Uterus (tissue), 4 donors: ENCODE measurements around the gene LCA5. TPM values are rescaled to one million over a fixed set of nuclear protein-coding genes. Genes with fewer than 3 reads are reported as not detected.

Experiments
- DNase-seq, 2 donors: peaks; one replicate each; pipeline ENCODE4 v3.0.0-alpha.2; 2019 to 2020
- H3K27ac ChIP-seq, 2 donors: fragments of 200-600 bp; sonication (generic); 1 replicate in 1 of 2; 2 replicates in 1 of 2; pipeline ENCODE4 v1.5.1; 2016 to 2018
- H3K27me3 ChIP-seq, 2 donors: fragments of 200-600 bp; sonication (generic); one replicate each; pipeline ENCODE4 v1.5.1; 2018 to 2019; ENCODE audit warnings: control low read depth in 1 of 2
- H3K36me3 ChIP-seq, 2 donors: fragments of 200-600 bp; sonication (generic); one replicate each; pipeline ENCODE4 v1.5.1; 2019; ENCODE audit warnings: control low read depth in 1 of 2
- H3K4me1 ChIP-seq, 2 donors: fragments of 200-600 bp; sonication (generic); one replicate each; pipeline ENCODE4 v1.5.1; 2018 to 2019; ENCODE audit warnings: control low read depth in 1 of 2
- H3K4me3 ChIP-seq, 2 donors: fragments of 200-600 bp; sonication (generic); 1 replicate in 1 of 2; 2 replicates in 1 of 2; pipeline ENCODE4 v1.5.1; 2018 to 2019; ENCODE audit warnings: mild to moderate bottlenecking in 1 of 2
- H3K9me3 ChIP-seq, 2 donors: fragments of 200-600 bp; sonication (generic); one replicate each; pipeline ENCODE4 v1.5.1; 2019; ENCODE audit warnings: control low read depth in 1 of 2
- POLR2A ChIP-seq, 2 donors: fragments of 450-650 bp; IDR thresholded peaks; one replicate each; pipeline ENCODE4 v1.6.1; 2016; ENCODE audit warnings: antibody characterized with exemption in 2 of 2, mild to moderate bottlenecking in 1 of 2, moderate library complexity in 1 of 2
- intact Hi-C: fragments of 100-400 bp; cut with DNase I; formaldehyde crosslinking; loops from one replicate; pipeline ENCODE4 v1.15.1; 2023; ENCODE audit warnings: low total_unique reads
- total RNA-seq, 4 donors: library from RNA; depleted of rRNA in 3 of 4; stranded (reverse); fragments of >200 nt in 3 of 4; gene quantifications; one replicate each; pipeline versions ENCODE4 v1.1.0 to v1.2.4, GENCODE V29; 2014 to 2023
- TF ChIP-seq, protein P1 (sequence below), 4 experiments: fragments of 200-600 bp in 2 of 4; fragments of 450-650 bp in 2 of 4; sonication (generic) in 2 of 4; IDR thresholded peaks; one replicate each; pipeline ENCODE4 v1.5.1; 2016 to 2019; ENCODE audit warnings: antibody characterized with exemption in 4 of 4, mild to moderate bottlenecking in 2 of 4, moderate library complexity in 1 of 4
- donor health status: DM: yes; HTN: yes; CAD: no.

The LCA5 gene
- total RNA-seq, 4 donors from 2014 or later, result 3.6 to 18.0 (median 9.3) TPM

DNA sequence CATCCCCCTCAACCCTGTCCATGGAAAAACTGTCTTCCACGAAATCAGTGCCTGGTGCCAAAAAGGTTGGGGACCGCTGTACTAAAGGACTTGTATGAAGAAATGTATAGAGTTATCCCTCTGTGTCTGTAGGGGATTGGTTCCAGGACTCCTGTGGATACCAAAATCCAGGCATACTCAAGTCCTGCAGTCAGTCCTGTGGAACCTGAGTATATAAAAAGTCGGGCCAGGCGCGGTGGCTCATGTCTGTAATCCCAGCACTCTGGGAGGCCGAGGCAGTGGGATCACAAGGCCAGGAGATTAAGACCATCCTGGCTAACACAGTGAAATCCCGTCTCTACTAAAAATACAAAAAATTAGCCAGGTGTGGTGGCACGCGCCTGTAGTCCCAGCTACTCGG is 42.0 kb downstream of the LCA5 start:
- H3K9me3 ChIP-seq, result no peaks in the 10 kb centered on the region
- H3K4me3 ChIP-seq, result no peak overlapping the region
- H3K36me3 ChIP-seq, result no peaks in the 10 kb centered on the region
- TF ChIP-seq, protein P1, sequence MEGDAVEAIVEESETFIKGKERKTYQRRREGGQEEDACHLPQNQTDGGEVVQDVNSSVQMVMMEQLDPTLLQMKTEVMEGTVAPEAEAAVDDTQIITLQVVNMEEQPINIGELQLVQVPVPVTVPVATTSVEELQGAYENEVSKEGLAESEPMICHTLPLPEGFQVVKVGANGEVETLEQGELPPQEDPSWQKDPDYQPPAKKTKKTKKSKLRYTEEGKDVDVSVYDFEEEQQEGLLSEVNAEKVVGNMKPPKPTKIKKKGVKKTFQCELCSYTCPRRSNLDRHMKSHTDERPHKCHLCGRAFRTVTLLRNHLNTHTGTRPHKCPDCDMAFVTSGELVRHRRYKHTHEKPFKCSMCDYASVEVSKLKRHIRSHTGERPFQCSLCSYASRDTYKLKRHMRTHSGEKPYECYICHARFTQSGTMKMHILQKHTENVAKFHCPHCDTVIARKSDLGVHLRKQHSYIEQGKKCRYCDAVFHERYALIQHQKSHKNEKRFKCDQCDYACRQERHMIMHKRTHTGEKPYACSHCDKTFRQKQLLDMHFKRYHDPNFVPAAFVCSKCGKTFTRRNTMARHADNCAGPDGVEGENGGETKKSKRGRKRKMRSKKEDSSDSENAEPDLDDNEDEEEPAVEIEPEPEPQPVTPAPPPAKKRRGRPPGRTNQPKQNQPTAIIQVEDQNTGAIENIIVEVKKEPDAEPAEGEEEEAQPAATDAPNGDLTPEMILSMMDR (IDR thresholded peaks at IDR 0.05), result no peak
- TF ChIP-seq POLR2A (IDR thresholded peaks at IDR 0.05), result no peak
- no peak overlapping the region for H3K27ac ChIP-seq
- no peaks in the 10 kb centered on the region for H3K27me3 ChIP-seq
- intact Hi-C loops, result no loop called here
- no peak for DNase-seq
- no peaks in the 10 kb centered on the region for H3K4me1 ChIP-seq

DNA sequence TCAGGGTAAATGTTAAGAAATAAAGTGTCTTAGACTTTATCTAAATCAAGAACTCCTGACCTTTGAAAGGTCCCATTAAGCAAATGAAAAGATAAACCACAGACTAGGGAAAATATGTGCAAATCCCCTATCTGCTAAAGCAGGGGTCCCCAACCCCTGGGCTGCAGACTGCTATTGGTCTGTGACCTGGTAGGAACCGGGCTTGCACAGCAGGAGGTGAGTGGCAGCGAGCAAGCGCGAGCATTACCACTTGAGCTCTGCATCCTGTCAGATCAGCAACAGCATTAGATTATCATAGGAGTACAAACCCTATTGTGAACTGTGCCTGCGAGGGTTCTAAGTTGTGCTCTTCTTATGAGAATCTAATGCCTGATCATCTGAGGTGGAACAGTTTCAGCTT is 42.4 kb downstream of the LCA5 start:
- no peaks in the 10 kb centered on the region for H3K9me3 ChIP-seq
- no peak overlapping the region for H3K4me3 ChIP-seq
- H3K27ac ChIP-seq, result no peak overlapping the region
- H3K36me3 ChIP-seq, result no peaks in the 10 kb centered on the region
- H3K4me1 ChIP-seq, result no peaks in the 10 kb centered on the region
- no peaks in the 10 kb centered on the region for H3K27me3 ChIP-seq
- intact Hi-C loops, result no loop called here
- DNase-seq, result no peak
- no peak for TF ChIP-seq POLR2A (IDR thresholded peaks at IDR 0.05)
- TF ChIP-seq, protein P1 (IDR thresholded peaks at IDR 0.05), result no peak

DNA sequence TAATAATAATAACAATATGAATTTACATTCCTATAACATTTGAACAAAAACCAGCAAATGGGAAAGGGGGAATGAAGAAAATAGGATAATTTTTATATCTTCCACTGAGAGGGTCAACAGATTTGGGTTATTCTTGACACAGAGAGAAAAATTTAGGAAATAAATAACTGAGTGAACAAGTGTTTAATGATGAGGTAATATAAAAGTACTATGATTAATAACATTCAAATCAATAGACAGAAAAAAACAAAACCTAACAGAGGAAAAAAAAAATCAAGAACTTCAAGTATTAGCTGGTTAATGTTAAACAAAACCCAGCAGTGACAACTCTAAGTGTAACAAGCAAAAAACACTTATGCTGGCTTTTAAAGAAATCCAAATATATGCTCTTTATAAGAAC is 66.5 kb downstream of the LCA5 start:
- no peaks in the 10 kb centered on the region for H3K4me1 ChIP-seq
- no peaks in the 10 kb centered on the region for H3K36me3 ChIP-seq
- no peaks in the 10 kb centered on the region for H3K27me3 ChIP-seq
- no peak for DNase-seq
- H3K9me3 ChIP-seq, result no peaks in the 10 kb centered on the region
- intact Hi-C loops, result no loop called here
- TF ChIP-seq POLR2A (IDR thresholded peaks at IDR 0.05), result no peak
- TF ChIP-seq, protein P1 (IDR thresholded peaks at IDR 0.05), result no peak
- H3K4me3 ChIP-seq, result no peak overlapping the region
- no peak overlapping the region for H3K27ac ChIP-seq

DNA sequence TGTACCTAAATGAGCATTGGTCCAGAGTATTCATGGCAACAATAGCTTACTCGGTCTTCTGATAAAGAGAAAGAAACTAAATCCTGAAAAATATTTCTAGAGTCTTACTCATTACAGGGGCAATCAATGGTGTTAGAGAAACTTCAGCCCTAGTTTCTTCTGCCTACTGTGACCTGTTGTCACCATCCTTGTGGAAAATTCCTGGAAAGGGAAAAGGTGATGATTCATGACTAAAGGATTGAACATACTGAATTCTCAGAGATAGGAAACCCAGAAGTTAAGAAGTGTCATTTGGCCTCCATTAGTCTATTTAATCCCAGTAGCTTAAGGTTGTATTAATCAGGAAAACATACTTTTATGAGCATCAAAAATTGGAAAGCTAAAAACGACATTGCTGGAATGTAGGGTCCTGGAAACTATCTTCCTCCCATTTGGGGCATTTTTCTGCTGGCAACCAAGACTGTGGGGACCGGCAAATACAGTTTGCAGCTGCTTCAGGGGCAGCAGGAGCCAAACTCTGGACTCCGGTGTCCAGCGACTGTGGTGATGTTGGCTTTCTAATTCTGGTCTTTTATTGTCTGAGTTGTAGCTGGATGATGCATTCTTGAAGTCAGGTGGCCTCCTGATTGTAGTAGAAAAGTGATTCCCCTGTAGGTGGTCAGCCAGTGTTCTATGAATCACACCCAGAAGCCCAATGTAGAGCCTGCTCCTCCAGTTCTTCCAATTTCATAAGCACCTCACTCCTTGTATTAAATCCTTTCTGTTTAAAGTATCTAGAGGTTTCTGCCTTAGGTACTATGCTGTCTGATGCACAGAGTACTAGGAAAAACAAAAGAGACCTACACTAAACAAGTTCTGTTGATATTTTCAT is 67.6 kb downstream of the LCA5 start:
- no peak for DNase-seq
- no peaks in the 10 kb centered on the region for H3K36me3 ChIP-seq
- TF ChIP-seq, protein P1 (IDR thresholded peaks at IDR 0.05), result no peak
- no peak for TF ChIP-seq POLR2A (IDR thresholded peaks at IDR 0.05)
- H3K4me1 ChIP-seq, result no peaks in the 10 kb centered on the region
- no peaks in the 10 kb centered on the region for H3K9me3 ChIP-seq
- intact Hi-C loops, result no loop called here
- H3K4me3 ChIP-seq, result no peak overlapping the region
- H3K27me3 ChIP-seq, result no peaks in the 10 kb centered on the region
- H3K27ac ChIP-seq, result no peak overlapping the region

DNA sequence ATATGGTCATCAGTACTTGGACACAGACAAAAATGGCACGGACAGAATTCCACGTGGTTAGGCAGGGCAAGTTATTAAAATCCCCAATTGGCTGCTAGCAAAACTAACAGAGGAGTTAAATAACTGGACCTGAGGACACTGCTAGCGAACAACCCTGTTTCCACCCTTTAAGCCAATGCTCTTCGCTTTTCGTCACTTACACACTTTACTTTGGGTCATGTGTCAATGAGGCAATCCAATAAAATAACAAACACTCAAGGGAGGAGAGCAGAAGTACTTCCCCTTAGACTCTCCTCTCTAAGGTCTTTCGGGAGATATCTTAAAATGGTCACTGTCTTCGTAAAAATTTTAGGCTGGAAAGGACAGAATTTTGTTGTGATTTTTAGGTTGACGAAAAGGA is 68.6 kb downstream of the LCA5 start:
- Histone ChIP-seq H3K9me3 (no peaks in the 10 kb centered on the region), H3K27ac (no peak overlapping the region), H3K4me3 (no peak overlapping the region), H3K27me3 (no peaks in the 10 kb centered on the region), H3K36me3 (no peaks in the 10 kb centered on the region), H3K4me1 (no peaks in the 10 kb centered on the region)
- no peak for DNase-seq
- intact Hi-C loops, result no loop called here
- no peak for TF ChIP-seq POLR2A (IDR thresholded peaks at IDR 0.05)
- TF ChIP-seq, protein P1 (IDR thresholded peaks at IDR 0.05), result no peak
